HepG2 (cell line): ENCODE data around the gene IRF7. TPM values are rescaled to one million over a fixed set of nuclear protein-coding genes. Genes with fewer than 3 reads are reported as not detected.

Experiments used
- ATAC-seq: fragments of 200-7000 bp; cut with Tn5 transposase; 3 replicates; pipeline ENCODE4 v1.9.1; 2020; ENCODE audit warnings: mild to moderate bottlenecking, moderate library complexity
- BruUV-seq: library from RNA; stranded (reverse); fragments of 400-500 nt; replicated peaks from 2 replicates; lab custom pipeline; 2021; lab: Mats Ljungman, UMichigan
- CTCF ChIA-PET: fragments of 300-600 bp; formaldehyde crosslinking; extraction: SDS; loops from one replicate; lab custom pipeline; 2021; ENCODE audit warnings: low total read pairs, inconsistent platforms, low intra/inter-chr PET ratio; lab: Yijun Ruan, JAX
- POLR2A ChIA-PET: fragments of 350-600 bp; sonication (Branson Sonifier 250); formaldehyde crosslinking; loops from one replicate; lab custom pipeline; 2020; ENCODE audit warnings: antibody characterized with exemption, inconsistent platforms; lab: Yijun Ruan, JAX
- DNase-seq: peaks from one replicate; pipeline ENCODE4 v3.0.0-alpha.2; 2015; ENCODE audit warnings: low spot score
- FAIRE-seq: peaks from 3 replicates; lab custom pipeline; 2011; peaks lifted over from hg19 to GRCh38; lab: Jason Lieb, UNC
- H2AFZ ChIP-seq: one replicate; pipeline ENCODE4 v1.6.1; 2011; ENCODE audit warnings: low read length, inconsistent platforms
- H3K27ac ChIP-seq: fragments of 300-600 bp; 3 replicates; pipeline ENCODE4 v1.8.0; 2011; ENCODE audit warnings: mixed run types, mild to moderate bottlenecking, mixed read lengths, low read length, inconsistent platforms; ENCODE audit not compliant: insufficient read depth; ENCODE audit errors: extremely low read length
- H3K27me3 ChIP-seq, 2 experiments: fragments of 200-600 bp in 1 of 2; 2 replicates in 1 of 2; 3 replicates in 1 of 2; pipeline versions ENCODE4 v1.6.0 to v1.8.0; 2011; ENCODE audit warnings: low read length in 2 of 2, mild to moderate bottlenecking in 2 of 2, moderate library complexity in 2 of 2, inconsistent platforms in 1 of 2; ENCODE audit not compliant: insufficient read depth in 2 of 2, control insufficient read depth in 1 of 2
- H3K36me3 ChIP-seq, 2 experiments: fragments of 200-600 bp in 1 of 2; replicated peaks in 1 of 2; 2 replicates in 1 of 2; 3 replicates in 1 of 2; pipeline versions ENCODE4 v1.5.1 to v1.8.0; 2011; ENCODE audit warnings: low read length in 2 of 2, inconsistent platforms in 1 of 2; ENCODE audit not compliant: insufficient read depth in 2 of 2, control insufficient read depth in 1 of 2
- H3K4me1 ChIP-seq: 2 replicates; pipeline ENCODE4 v1.5.1; 2012; ENCODE audit warnings: low read length, inconsistent platforms; ENCODE audit not compliant: insufficient read depth
- H3K4me2 ChIP-seq: 2 replicates; pipeline ENCODE4 v1.6.0; 2011; ENCODE audit warnings: low read depth, low read length, inconsistent platforms
- H3K4me3 ChIP-seq, 3 experiments: fragments of 200-600 bp in 1 of 3; sonication (generic), shearing (Covaris generic) in 1 of 3; replicated peaks in 1 of 3; 2 replicates each; pipeline ENCODE4 v1.5.1; 2011 to 2016; ENCODE audit warnings: low read length in 3 of 3, inconsistent platforms in 2 of 3, low read depth in 2 of 3, mild to moderate bottlenecking in 2 of 3, control low read depth in 1 of 3, mixed read lengths in 1 of 3; ENCODE audit not compliant: insufficient read depth in 1 of 3
- H3K79me2 ChIP-seq: one replicate; pipeline ENCODE4 v1.6.1; 2011; ENCODE audit warnings: low read length, inconsistent platforms; ENCODE audit not compliant: insufficient read depth
- H3K9ac ChIP-seq: 2 replicates; pipeline ENCODE4 v1.6.0; 2011; ENCODE audit warnings: mild to moderate bottlenecking, low read depth, low read length, inconsistent platforms; ENCODE audit not compliant: insufficient read depth
- H3K9me3 ChIP-seq: 2 replicates; pipeline ENCODE4 v1.5.1; 2012; ENCODE audit warnings: mild to moderate bottlenecking, low read length
- H4K20me1 ChIP-seq: 2 replicates; pipeline ENCODE4 v1.6.0; 2011; ENCODE audit warnings: inconsistent platforms, mild to moderate bottlenecking, low read length, moderate library complexity; ENCODE audit not compliant: insufficient read depth
- CENPX ChIP-seq: sonication (generic); formaldehyde crosslinking; IDR thresholded peaks from 2 replicates; pipeline ENCODE4 v1.9.0; 2021; ENCODE audit warnings: mild to moderate bottlenecking, missing genetic modification reagents, moderate library complexity
- IRF2 ChIP-seq: IDR thresholded peaks from 2 replicates; pipeline ENCODE4 v1.6.1; 2018; ENCODE audit warnings: missing genetic modification reagents, missing compliant biosample characterization
- MTF2 ChIP-seq: sonication (generic); formaldehyde crosslinking; IDR thresholded peaks from 2 replicates; pipeline ENCODE4 v1.5.0; 2020; ENCODE audit warnings: missing genetic modification reagents, borderline replicate concordance
- PRMT3 ChIP-seq: sonication (generic); formaldehyde crosslinking; IDR thresholded peaks from 2 replicates; pipeline ENCODE4 v1.8.1; 2022; ENCODE audit warnings: low read depth, mild to moderate bottlenecking, moderate library complexity, missing genetic modification reagents, borderline replicate concordance
- WGBS: methylation state at CpG from one replicate; pipeline ENCODE4 v1.1.6; 2017; ENCODE audit warnings: low lambda C conversion rate; 5-methylcytosine and 5-hydroxymethylcytosine counted together
- in situ Hi-C: cut with HindIII; loops from 2 replicates; pipeline ENCODE4 v1.10.0; 2017; ENCODE audit warnings: low pct_unique_long_range_greater_than_20kb; ENCODE audit not compliant: extremely low pct_ligation_motif_present
- intact Hi-C: fragments of 100-400 bp; cut with micrococcal nuclease; formaldehyde crosslinking; loops from one replicate; pipeline ENCODE4 v1.10.0; 2022; ENCODE audit not compliant: unreplicated experiment
- polyA plus RNA-seq, 8 experiments: library from polyadenylated mRNA; depleted of rRNA in 3 of 8; stranded (reverse) in 7 of 8; unstranded in 1 of 8; fragments of >200 nt; fragmentation: Illumina TruSeq in 4 of 8; extraction: Trizol in 4 of 8; gene quantifications; 2 replicates each; pipeline versions ENCODE4 v1.2.1 to v1.2.3, GENCODE V29; 2011 to 2016; ENCODE audit warnings: low read depth in 4 of 8, missing spikeins in 1 of 8, mixed read lengths in 1 of 8; ENCODE audit not compliant: insufficient read depth in 1 of 8
- total RNA-seq, 5 experiments: library from RNA; depleted of rRNA; stranded (reverse); fragments of >200 nt; fragmentation: Illumina TruSeq; extraction: Trizol; gene quantifications; 2 replicates each; pipeline ENCODE4 v1.2.3, GENCODE V29; 2016; ENCODE audit warnings: low read depth in 1 of 5
- TF ChIP-seq, protein P1 (sequence below): sonication (generic); formaldehyde crosslinking; IDR thresholded peaks from 2 replicates; pipeline ENCODE4 v1.4.0; 2020; ENCODE audit warnings: missing genetic modification reagents, borderline replicate concordance
- TF ChIP-seq, protein P2 (sequence below): sonication (generic); formaldehyde crosslinking; IDR thresholded peaks from 2 replicates; pipeline ENCODE4 v1.8.1; 2022; ENCODE audit warnings: low read depth, mild to moderate bottlenecking, missing genetic modification reagents
- TF ChIP-seq, protein P3 (sequence below): sonication (generic); formaldehyde crosslinking; IDR thresholded peaks from 2 replicates; pipeline ENCODE4 v1.8.0; 2022; ENCODE audit warnings: mild to moderate bottlenecking, missing genetic modification reagents; ENCODE audit not compliant: insufficient replicate concordance
- TF ChIP-seq, protein P4 (sequence below): IDR thresholded peaks from 2 replicates; pipeline ENCODE4 v1.6.1; 2018; ENCODE audit warnings: missing genetic modification reagents

The IRF7 gene
- total and polyA plus RNA-seq, 2 of the 13 experiments (the other 11 are each of a cell fraction or from before 2014, with no cell fraction given): not detected

DNA sequence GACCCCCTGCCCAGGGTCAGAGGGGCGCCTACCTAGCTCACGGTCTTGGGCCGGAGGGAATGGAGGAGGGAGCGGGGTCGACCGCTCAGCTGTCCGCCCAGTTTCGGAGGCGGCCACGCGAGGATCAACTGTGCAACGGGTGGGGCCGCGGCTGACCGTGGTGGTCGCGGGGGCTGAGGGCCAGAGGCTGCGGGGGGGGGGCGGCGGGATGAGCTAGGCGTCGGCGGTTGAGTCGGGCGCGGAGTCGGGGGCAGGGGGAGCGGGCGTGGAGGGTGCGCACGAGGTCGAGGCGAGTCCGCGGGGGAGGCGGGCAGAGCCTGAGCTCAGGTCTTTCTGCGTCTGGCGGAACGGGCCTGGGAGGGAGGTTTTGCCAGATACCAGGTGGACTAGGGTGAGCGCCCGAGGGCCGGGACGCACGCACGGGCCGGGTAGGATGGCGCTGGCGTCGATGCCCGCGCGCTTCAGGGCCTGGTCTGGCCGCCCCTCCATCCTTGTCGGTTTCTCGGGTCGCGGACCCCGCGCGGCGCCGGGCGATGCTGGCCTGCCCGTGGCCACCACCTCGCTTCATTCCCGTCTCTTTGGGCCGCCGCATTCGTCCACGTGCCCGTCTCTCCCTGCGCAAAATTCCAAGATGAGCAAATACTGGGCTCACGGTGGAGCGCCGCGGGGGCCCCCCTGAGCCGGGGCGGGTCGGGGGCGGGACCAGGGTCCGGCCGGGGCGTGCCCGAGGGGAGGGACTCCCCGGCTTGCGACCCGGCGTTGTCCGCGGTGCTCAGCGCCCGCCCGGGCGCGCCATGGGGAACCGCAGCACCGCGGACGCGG lies 21.0 kb upstream of the IRF7 start, which contains the start of gene DRD4:
Gene DRD4 (plus strand): TSS at position 759 of the 822 bp plus-strand sequence. CDS start 36 bp downstream, at position 795.
- POLR2A ChIA-PET: no interaction called here
- CTCF ChIA-PET: no interaction called here
- intact Hi-C loops: no loop called here
- TF ChIP-seq IRF2 (CRISPR knock-in tag) (no peak), PRMT3 (no peak), MTF2 (no peak), CENPX (no peak)
- TF ChIP-seq, protein P1, sequence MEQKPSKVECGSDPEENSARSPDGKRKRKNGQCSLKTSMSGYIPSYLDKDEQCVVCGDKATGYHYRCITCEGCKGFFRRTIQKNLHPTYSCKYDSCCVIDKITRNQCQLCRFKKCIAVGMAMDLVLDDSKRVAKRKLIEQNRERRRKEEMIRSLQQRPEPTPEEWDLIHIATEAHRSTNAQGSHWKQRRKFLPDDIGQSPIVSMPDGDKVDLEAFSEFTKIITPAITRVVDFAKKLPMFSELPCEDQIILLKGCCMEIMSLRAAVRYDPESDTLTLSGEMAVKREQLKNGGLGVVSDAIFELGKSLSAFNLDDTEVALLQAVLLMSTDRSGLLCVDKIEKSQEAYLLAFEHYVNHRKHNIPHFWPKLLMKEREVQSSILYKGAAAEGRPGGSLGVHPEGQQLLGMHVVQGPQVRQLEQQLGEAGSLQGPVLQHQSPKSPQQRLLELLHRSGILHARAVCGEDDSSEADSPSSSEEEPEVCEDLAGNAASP (CRISPR knock-in tag): no peak
- TF ChIP-seq, protein P2, sequence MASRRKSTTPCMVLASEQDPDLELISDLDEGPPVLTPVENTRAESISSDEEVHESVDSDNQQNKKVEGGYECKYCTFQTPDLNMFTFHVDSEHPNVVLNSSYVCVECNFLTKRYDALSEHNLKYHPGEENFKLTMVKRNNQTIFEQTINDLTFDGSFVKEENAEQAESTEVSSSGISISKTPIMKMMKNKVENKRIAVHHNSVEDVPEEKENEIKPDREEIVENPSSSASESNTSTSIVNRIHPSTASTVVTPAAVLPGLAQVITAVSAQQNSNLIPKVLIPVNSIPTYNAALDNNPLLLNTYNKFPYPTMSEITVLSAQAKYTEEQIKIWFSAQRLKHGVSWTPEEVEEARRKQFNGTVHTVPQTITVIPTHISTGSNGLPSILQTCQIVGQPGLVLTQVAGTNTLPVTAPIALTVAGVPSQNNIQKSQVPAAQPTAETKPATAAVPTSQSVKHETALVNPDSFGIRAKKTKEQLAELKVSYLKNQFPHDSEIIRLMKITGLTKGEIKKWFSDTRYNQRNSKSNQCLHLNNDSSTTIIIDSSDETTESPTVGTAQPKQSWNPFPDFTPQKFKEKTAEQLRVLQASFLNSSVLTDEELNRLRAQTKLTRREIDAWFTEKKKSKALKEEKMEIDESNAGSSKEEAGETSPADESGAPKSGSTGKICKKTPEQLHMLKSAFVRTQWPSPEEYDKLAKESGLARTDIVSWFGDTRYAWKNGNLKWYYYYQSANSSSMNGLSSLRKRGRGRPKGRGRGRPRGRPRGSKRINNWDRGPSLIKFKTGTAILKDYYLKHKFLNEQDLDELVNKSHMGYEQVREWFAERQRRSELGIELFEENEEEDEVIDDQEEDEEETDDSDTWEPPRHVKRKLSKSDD (CRISPR knock-in tag): peak; percentile 29; the same call in 1 of the 2 replicates
- TF ChIP-seq, protein P3, sequence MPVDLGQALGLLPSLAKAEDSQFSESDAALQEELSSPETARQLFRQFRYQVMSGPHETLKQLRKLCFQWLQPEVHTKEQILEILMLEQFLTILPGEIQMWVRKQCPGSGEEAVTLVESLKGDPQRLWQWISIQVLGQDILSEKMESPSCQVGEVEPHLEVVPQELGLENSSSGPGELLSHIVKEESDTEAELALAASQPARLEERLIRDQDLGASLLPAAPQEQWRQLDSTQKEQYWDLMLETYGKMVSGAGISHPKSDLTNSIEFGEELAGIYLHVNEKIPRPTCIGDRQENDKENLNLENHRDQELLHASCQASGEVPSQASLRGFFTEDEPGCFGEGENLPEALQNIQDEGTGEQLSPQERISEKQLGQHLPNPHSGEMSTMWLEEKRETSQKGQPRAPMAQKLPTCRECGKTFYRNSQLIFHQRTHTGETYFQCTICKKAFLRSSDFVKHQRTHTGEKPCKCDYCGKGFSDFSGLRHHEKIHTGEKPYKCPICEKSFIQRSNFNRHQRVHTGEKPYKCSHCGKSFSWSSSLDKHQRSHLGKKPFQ (CRISPR knock-in tag): no peak
- TF ChIP-seq, protein P4, sequence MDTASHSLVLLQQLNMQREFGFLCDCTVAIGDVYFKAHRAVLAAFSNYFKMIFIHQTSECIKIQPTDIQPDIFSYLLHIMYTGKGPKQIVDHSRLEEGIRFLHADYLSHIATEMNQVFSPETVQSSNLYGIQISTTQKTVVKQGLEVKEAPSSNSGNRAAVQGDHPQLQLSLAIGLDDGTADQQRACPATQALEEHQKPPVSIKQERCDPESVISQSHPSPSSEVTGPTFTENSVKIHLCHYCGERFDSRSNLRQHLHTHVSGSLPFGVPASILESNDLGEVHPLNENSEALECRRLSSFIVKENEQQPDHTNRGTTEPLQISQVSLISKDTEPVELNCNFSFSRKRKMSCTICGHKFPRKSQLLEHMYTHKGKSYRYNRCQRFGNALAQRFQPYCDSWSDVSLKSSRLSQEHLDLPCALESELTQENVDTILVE (CRISPR knock-in tag): no peak
- no peak within 1 kb of the TSS for H3K27ac ChIP-seq
- ATAC-seq (no peak), FAIRE-seq (no peak), DNase-seq (no peak)
- no peaks in the 10 kb centered on the region for H3K27me3 ChIP-seq
- H3K4me2 ChIP-seq: no peak within 1 kb of the TSS
- H3K4me3 ChIP-seq: no peak within 1 kb of the TSS
- no peaks in the 10 kb centered on the region for H3K4me1 ChIP-seq
- BruUV-seq: no TSS peak
- peaks cover 0 to 6% of the 10 kb centered on the region in 2 experiments; a peak in 2 of 5 replicates for H3K36me3 ChIP-seq
- H2AFZ ChIP-seq: no peak within 1 kb of the TSS
- no peak within 1 kb of the TSS for H3K9ac ChIP-seq
- H3K79me2 ChIP-seq: no peaks in the 10 kb centered on the region
- H4K20me1 ChIP-seq: 0 out of 2 replicates have a peak, but pooled peaks cover 3% of the 10 kb centered on the region
- in situ Hi-C loops: no loop called here
- 97% methylated on average over 92 of the region's 100 CpGs for WGBS
- no peaks in the 10 kb centered on the region for H3K9me3 ChIP-seq
